T-helper 2 cell treated with Interferon-gamma antibody and Interleukin-4, amounts not matched to agents 5 μg/mL and 100 μg/mL, for 36 hours (primary cell): ENCODE data around the gene ATP11A.

Source experiments
- DNase-seq: peaks from one replicate; pipeline ENCODE4 v3.0.0; 2021; ENCODE audit warnings: low spot score
- H3K27ac Mint-ChIP-seq: one replicate; pipeline ENCODE4 v1.8.0; 2021; ENCODE audit warnings: mild to moderate bottlenecking, mixed read lengths
- H3K27me3 Mint-ChIP-seq: one replicate; pipeline ENCODE4 v1.8.0; 2021; ENCODE audit warnings: low read depth, mixed read lengths
- H3K36me3 Mint-ChIP-seq: one replicate; pipeline ENCODE4 v1.8.0; 2021; ENCODE audit warnings: low read depth, mixed read lengths
- H3K4me1 Mint-ChIP-seq: one replicate; pipeline ENCODE4 v1.8.0; 2021; ENCODE audit warnings: low read depth, mixed read lengths
- H3K4me3 Mint-ChIP-seq: one replicate; pipeline ENCODE4 v1.8.0; 2022; ENCODE audit warnings: mild to moderate bottlenecking, moderate library complexity, mixed read lengths
- H3K9me3 Mint-ChIP-seq: one replicate; pipeline ENCODE4 v1.8.0; 2021; ENCODE audit warnings: mixed read lengths

ATP11A gene

DNA sequence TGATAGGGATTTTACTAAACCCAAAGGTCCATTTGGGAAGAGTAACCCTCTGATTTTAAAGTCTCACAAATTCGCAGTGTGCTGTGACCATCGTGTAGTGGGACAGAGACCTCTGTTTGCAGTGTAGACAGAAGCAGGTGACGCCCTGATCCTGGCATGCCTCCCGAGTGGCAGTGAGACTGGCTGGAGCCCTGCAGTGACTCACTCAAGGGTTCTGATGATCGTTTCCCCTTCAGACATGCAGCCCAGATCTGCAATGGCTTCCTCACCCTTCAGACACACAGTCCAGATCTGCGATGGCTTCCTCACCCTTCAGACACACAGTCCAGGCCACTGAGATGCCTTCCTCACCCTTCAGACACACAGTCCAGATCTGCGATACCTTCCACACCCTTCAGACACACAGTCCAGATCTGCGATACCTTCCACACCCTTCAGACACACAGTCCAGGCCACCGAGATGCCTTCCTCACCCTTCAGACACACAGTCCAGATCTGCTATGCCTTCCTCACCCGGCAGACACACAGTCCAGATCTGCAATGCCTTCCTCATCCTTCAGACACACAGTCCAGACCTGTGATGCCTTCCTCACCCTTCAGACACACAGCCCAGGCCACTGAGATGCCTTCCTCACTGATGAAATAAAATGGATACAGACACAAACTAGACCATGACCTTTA, 125.2 kb downstream of the ATP11A start:
- peaks cover 59% of the 10 kb centered on the region for H3K36me3 Mint-ChIP-seq
- H3K27me3 Mint-ChIP-seq, result no peaks in the 10 kb centered on the region
- no peaks in the 10 kb centered on the region for H3K9me3 Mint-ChIP-seq
- no peak overlapping the region for H3K27ac Mint-ChIP-seq
- no peak for DNase-seq
- H3K4me1 Mint-ChIP-seq, result no peaks in the 10 kb centered on the region
- H3K4me3 Mint-ChIP-seq, result no peak overlapping the region

DNA sequence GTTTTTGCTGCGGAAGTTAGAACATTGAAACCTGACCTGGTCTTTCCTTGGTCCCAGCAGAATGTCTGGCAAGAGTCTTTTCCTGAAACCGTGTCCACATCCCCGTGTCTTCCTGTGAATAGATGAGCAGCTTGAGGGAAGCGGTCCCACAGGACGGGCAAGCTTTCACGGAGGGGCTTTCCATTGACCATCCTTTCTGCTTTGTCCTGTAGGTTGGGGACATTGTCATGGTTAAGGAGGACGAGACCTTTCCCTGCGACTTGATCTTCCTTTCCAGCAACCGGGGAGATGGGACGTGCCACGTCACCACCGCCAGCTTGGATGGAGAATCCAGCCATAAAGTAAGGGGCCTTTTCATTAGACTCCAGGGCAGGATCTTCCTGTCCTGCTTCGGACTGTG, 126.0 kb downstream of the ATP11A start:
- Mint-ChIP-seq H3K9me3 (no peaks in the 10 kb centered on the region), H3K4me3 (no peak overlapping the region), H3K27me3 (no peaks in the 10 kb centered on the region), H3K4me1 (no peaks in the 10 kb centered on the region), H3K27ac (no peak overlapping the region), H3K36me3 (peaks cover 59% of the 10 kb centered on the region)
- DNase-seq, result no peak

GRCh38 chr13:112818040-112818697, 128.3 kb downstream of the ATP11A start:
- H3K9me3 Mint-ChIP-seq, result no peaks in the 10 kb centered on the region
- H3K36me3 Mint-ChIP-seq, result peaks cover 59% of the 10 kb centered on the region
- no peaks in the 10 kb centered on the region for H3K4me1 Mint-ChIP-seq
- no peak for DNase-seq
- H3K27me3 Mint-ChIP-seq, result no peaks in the 10 kb centered on the region
- no peak overlapping the region for H3K27ac Mint-ChIP-seq
- H3K4me3 Mint-ChIP-seq, result no peak overlapping the region

- H3K4me1 Mint-ChIP-seq, result no peaks in the 10 kb centered on the region
- no peak for DNase-seq
- no peaks in the 10 kb centered on the region for H3K27me3 Mint-ChIP-seq
- no peak overlapping the region for H3K27ac Mint-ChIP-seq
- H3K9me3 Mint-ChIP-seq, result no peaks in the 10 kb centered on the region
- peaks cover 54% of the 10 kb centered on the region for H3K36me3 Mint-ChIP-seq
- H3K4me3 Mint-ChIP-seq, result no peak overlapping the region
These were observed 128.8 kb downstream of the ATP11A start for GRCh38 chr13:112818698-112819045.

DNA sequence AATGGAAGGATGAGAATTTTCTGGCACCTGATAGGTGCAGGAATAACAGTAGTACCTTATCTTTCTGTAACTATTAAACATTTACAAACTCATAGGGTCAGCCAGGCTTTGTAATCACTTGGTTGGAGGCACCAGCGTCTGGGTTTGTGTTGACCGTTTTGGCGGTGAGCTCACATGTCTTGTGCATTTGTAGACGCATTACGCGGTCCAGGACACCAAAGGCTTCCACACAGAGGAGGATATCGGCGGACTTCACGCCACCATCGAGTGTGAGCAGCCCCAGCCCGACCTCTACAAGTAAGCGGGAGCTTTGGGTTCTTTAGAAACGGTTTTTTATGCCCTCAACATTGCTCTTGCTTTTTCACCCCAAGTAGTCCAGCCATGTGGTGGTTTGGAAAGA, 129.3 kb downstream of the ATP11A start:
- H3K36me3 Mint-ChIP-seq, result peaks cover 53% of the 10 kb centered on the region
- no peaks in the 10 kb centered on the region for H3K27me3 Mint-ChIP-seq
- no peak overlapping the region for H3K4me3 Mint-ChIP-seq
- H3K9me3 Mint-ChIP-seq, result no peaks in the 10 kb centered on the region
- H3K27ac Mint-ChIP-seq, result no peak overlapping the region
- no peaks in the 10 kb centered on the region for H3K4me1 Mint-ChIP-seq
- DNase-seq, result no peak

DNA sequence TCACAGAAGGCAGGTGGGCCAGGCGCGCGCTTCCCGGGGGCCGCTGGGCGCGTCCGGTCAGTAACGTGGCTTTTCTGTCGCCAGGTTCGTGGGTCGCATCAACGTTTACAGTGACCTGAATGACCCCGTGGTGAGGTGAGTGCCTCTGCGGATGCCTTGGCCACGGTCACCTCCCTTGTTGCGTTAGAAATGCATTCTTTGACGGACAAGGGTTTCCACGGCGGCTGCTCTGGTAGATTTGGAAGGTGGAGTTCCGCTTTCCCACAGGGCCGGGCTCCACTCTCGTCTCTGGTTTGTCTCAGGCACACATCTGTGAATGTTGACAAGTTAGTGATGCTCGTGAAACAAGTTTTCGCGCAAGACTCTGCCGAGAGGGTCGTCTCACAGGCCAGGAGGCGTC, 130.0 kb downstream of the ATP11A start:
- H3K27ac Mint-ChIP-seq, result no peak overlapping the region

DNA sequence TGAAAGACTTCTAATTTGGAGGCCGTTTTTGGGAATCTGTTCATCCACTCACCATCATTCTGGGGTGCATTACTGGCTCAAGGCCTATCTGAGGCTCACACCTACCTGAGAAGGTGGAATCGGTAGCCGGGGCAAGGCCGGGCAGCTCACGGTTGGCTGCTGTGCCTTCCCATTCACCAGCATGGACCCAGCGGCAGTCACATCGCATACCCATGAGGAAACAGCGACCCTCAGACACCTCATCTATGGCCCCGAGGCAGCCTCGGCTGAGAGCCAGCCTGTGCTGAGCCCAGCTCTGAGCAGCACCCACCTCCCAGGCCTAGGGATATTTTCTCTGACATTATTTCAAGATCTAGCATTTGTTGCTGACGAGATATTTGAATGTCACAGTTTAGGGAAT, 130.5 kb downstream of the ATP11A start:
- Mint-ChIP-seq H3K9me3 (no peaks in the 10 kb centered on the region), H3K4me3 (no peak overlapping the region), H3K36me3 (peaks cover 45% of the 10 kb centered on the region), H3K27ac (no peak overlapping the region), H3K27me3 (no peaks in the 10 kb centered on the region), H3K4me1 (no peaks in the 10 kb centered on the region)
- no peak for DNase-seq

More for the DNA sequence above, 130.0 kb downstream of the ATP11A start:
- Mint-ChIP-seq H3K36me3 (peaks cover 49% of the 10 kb centered on the region), H3K9me3 (no peaks in the 10 kb centered on the region), H3K27me3 (no peaks in the 10 kb centered on the region), H3K4me3 (no peak overlapping the region), H3K4me1 (no peaks in the 10 kb centered on the region)
- DNase-seq, result no peak

DNA sequence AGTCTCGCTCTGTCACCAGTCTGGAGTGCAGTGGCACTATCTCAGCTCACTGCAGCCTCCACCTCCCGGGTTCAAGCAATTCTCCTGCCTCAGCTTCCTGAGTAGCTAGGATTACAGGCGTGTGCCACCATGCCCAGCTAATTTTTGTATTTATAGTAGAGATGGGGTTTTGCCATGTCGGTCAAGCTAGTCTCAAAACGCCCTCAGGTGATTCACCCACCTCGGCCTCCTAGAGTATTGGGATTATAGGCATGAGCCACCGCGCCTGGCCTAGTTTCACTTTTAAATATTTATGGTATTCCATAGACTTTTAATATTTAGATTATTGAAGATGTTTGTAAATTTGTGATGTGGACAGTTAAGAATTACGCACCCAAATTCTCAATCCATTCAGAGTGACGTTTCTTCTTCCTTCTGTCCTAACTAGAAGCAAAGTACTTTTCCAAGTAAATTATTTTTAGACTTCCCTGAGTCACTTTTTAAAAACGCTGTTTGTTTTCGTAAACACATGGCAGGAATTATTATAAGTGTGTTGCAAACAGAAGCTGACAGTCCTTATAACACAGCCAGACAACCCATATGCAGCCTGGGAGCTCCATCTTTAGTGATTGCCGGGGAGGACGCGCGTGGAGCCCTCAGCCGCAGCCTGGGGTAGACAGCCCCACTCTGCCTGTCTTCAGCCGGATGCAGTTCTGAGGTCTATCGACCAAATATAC, 131.7 kb downstream of the ATP11A start:
- Mint-ChIP-seq H3K27me3 (no peaks in the 10 kb centered on the region), H3K27ac (no peak overlapping the region), H3K36me3 (peaks cover 34% of the 10 kb centered on the region), H3K9me3 (no peaks in the 10 kb centered on the region), H3K4me3 (no peak overlapping the region), H3K4me1 (no peaks in the 10 kb centered on the region)
- DNase-seq, result no peak

DNA sequence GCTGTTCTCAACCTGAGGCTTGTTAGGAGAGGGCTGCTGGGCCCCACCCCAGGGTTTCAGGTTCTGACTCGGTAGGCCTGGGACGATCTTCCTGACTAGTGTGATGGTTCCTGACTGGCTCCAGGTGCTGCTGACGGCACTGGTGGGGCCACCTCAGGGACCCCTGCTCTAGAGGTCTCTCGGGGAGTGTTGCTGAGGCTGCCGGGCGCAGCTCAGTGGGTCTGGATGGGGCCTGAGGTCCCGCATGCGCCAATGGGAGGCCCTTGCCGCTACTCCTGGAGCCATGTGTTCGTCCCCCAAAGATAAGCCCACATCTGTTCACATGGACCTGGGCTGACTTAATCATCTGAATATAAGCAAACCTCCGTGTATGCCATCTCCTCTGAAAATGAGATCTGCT, 133.0 kb downstream of the ATP11A start:
- H3K27ac Mint-ChIP-seq, result no peak overlapping the region
- DNase-seq, result no peak
- H3K4me1 Mint-ChIP-seq, result no peaks in the 10 kb centered on the region
- no peak overlapping the region for H3K4me3 Mint-ChIP-seq
- H3K36me3 Mint-ChIP-seq, result peaks cover 25% of the 10 kb centered on the region
- no peaks in the 10 kb centered on the region for H3K27me3 Mint-ChIP-seq
- H3K9me3 Mint-ChIP-seq, result no peaks in the 10 kb centered on the region

- Mint-ChIP-seq H3K9me3 (no peaks in the 10 kb centered on the region), H3K27ac (no peak overlapping the region), H3K27me3 (no peaks in the 10 kb centered on the region), H3K4me1 (no peaks in the 10 kb centered on the region), H3K4me3 (no peak overlapping the region), H3K36me3 (peaks cover 12% of the 10 kb centered on the region)
- no peak for DNase-seq
These were observed 134.6 kb downstream of the ATP11A start for GRCh38 chr13:112824429-112824828.

DNA sequence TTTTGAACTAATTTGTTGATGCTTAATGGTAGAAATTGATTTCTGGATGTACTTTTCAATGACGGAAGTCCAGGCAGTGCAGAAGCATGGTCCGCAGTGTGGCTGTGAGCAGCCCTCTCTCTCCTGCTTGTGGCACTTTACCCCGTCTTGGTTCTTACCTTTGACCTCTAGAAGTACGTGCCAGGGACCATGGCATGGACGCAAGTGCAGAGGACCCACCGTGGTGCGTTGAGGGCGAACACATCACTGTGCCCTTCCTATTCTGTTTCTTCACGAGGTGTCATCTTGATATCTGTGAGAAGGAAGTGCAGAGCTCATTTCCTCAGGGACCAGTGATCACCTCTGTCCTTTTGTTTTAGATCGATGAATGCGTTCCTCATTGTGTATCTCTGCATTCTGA, 135.2 kb downstream of the ATP11A start:
- Mint-ChIP-seq H3K9me3 (no peaks in the 10 kb centered on the region), H3K4me3 (no peak overlapping the region), H3K36me3 (peaks cover 10% of the 10 kb centered on the region), H3K27me3 (no peaks in the 10 kb centered on the region), H3K4me1 (no peaks in the 10 kb centered on the region), H3K27ac (no peak overlapping the region)
- DNase-seq, result no peak

GRCh38 chr13:112825875-112826274, 136.0 kb downstream of the ATP11A start:
- DNase-seq, result no peak
- H3K9me3 Mint-ChIP-seq, result no peaks in the 10 kb centered on the region
- H3K27ac Mint-ChIP-seq, result no peak overlapping the region
- H3K27me3 Mint-ChIP-seq, result no peaks in the 10 kb centered on the region
- H3K4me1 Mint-ChIP-seq, result no peaks in the 10 kb centered on the region
- peaks cover 7% of the 10 kb centered on the region for H3K36me3 Mint-ChIP-seq
- no peak overlapping the region for H3K4me3 Mint-ChIP-seq

DNA sequence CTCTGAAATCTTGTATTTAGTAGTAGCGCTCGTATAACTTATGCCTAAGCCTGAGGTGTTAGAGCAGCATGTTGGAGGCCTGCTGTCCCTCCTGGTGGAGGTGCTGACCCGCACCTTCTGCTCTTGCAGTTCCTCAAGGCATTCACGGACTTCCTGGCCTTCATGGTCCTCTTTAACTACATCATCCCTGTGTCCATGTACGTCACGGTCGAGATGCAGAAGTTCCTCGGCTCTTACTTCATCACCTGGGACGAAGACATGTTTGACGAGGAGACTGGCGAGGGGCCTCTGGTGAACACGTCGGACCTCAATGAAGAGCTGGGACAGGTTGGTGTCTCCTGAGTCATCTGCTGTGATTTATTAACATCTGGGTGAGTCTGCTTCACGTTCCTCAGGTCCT, 136.7 kb downstream of the ATP11A start:
- H3K4me3 Mint-ChIP-seq, result no peak overlapping the region
- H3K36me3 Mint-ChIP-seq, result peaks cover 7% of the 10 kb centered on the region
- H3K27ac Mint-ChIP-seq, result no peak overlapping the region
- no peaks in the 10 kb centered on the region for H3K4me1 Mint-ChIP-seq
- H3K9me3 Mint-ChIP-seq, result no peaks in the 10 kb centered on the region
- no peaks in the 10 kb centered on the region for H3K27me3 Mint-ChIP-seq
- no peak for DNase-seq

GRCh38 chr13:112828082-112828699, 138.4 kb downstream of the ATP11A start:
- Mint-ChIP-seq H3K27me3 (no peaks in the 10 kb centered on the region), H3K36me3 (peaks cover 15% of the 10 kb centered on the region), H3K9me3 (no peaks in the 10 kb centered on the region), H3K4me1 (no peaks in the 10 kb centered on the region), H3K27ac (no peak overlapping the region), H3K4me3 (no peak overlapping the region)
- DNase-seq, result no peak
